HG02840 (cell line): ENCODE data around the gene DHX34.
"Not testable (repeated sequence)": the region's sequence is repeated elsewhere in the genome, so short reads cannot be mapped to it uniquely, and the experiment has no call there.

Experiments
- ATAC-seq: cut with Tn5 transposase; IDR thresholded peaks from one replicate; pipeline ENCODE4 v1.9.1; 2021; ENCODE audit warnings: mild to moderate bottlenecking, moderate library complexity, moderate number of reproducible peaks; ENCODE audit not compliant: unreplicated experiment, low FRiP score

The DHX34 gene

DNA sequence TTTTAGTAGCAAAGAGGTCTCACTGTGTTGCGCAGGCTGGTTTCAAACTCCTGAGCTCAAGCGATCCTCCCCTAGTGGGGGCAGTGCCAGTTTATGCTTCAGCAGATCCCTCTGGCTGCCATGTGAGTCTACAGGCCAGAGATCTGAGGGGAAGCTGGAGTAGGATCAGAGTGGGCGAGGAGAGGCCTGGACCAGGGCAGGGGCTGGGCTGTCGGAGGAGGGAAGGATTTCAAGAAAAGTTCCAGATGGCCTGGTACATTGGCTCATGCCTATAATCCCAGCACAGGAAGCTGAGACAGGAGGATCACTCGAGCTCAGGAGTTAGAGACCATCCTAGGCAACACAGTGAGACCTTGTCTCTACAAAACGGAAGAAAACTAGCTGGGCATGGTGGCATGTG lies 9.8 kb downstream of the DHX34 start:
- no peak for ATAC-seq

DNA sequence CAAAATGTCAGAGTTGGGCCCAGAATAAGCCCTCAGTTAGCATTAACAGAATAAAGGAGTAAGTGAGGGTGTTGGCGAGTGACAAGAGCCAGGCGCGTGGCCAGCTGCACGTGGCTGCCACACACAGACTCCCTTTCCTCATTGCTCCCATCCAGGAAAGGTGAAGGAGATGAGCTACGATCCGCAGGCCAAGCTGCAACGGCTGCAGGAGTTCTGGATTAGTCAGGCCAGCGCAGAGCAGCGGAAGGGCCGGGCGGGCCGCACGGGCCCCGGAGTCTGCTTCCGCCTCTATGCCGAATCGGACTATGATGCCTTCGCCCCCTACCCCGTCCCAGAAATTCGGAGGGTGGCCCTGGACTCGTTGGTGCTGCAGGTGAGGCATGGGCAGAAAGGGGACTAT lies 13.2 kb downstream of the DHX34 start:
- ATAC-seq, result no peak

DNA sequence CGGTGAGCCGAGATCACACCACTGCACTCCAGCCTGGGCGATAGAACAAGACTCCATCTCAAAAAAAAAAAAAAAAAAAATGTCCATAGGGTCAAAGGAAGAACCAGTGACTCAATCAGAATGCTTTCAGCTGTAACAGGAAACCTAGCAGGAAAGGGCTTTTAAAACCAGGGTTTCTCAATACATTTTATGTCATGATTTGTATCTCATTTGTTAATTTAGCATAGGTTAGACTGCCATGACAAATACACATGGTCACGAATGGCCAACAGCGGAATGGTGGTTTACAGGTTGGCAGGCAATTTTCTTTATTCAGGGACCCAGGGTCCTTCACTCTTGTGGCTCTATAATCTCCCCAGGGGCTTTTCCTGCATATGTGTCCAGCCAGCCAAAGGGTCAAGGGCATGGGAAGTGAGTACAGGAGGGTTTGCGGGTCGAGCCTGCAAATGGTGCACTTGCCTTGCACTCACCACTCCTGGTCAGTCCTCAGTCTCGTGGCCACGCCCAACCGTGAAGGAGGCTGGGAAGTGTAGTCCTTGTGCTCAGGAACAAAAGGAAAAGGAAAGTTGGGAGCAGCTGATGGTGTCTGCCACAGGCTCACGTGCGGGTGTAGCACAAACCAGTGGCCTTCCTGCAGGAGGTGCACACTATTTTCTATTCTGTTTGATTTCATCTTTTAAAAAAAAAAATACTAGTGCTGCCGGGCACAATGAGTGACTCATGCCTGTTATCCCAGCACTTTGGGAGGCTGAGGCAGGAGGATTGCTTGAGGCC lies 14.8 kb downstream of the DHX34 start:
- ATAC-seq, result no peak

DNA sequence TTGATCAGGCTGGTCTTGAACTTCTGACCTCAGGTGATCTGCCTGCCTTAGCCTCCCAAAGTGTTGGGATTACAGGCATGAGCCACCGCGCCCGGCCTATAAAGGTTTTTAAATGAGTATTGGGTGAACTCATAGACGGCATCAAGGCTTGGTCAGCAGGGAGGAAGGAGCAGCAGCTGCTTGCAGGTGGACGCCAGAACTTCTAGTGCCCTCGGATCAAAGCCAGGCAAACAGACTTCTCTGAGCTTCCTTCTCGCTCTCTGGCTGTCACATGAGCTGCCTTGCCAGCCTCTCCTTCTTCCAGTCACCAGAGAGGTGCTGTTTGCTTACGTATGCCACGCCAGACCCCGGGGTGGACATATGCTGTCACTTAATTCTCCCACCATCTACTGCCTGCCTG lies 16.3 kb downstream of the DHX34 start:
- ATAC-seq, result not testable (repeated sequence)

DNA sequence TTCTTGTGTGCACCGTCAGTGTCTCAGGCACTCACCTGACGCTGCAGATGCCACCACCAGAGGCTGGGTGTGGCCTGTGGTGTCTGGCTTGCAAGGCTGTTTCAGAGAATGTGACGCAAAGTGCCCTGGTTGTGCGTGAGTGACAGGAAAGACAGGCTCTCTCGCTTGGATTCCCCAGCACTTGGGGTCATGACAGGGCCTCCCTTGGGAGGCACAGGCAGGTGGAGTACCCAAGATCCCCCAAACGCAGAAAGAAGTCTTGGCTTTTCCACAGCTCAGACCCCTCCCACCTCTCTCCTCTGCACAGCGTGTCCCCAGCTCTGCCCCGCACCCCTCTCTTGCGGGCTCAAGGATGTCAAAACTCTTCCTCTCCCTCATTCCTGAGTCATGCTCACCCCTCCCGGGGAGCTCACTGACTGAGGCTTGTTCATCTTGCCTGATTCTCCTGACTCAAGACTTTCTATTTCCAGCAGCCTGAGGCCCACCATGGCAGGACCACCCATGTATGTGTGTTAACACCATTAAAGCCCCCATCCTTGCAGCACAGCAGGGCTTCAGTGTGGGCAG lies 21.0 kb downstream of the DHX34 start:
- ATAC-seq, result no peak

DNA sequence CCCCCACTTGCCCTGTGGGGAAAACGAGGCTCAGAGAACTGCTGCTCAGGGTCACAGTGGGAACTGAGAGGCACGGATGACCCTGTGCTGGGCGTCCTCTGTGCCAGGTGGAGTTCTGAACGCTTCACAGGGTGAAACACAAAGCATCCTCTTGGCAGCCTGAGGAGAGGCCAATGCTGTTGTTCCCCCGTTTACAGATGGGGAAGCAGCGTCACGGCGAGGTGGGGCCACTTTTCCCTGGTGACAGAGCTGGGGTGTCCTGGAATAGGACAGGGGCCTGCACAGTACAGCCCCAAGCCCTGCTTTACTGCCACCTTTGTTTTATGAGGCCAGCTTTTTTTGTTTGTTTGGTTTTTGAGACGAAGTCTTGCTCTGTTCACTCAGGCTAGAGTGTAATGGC lies 22.1 kb downstream of the DHX34 start:
- no peak for ATAC-seq

DNA sequence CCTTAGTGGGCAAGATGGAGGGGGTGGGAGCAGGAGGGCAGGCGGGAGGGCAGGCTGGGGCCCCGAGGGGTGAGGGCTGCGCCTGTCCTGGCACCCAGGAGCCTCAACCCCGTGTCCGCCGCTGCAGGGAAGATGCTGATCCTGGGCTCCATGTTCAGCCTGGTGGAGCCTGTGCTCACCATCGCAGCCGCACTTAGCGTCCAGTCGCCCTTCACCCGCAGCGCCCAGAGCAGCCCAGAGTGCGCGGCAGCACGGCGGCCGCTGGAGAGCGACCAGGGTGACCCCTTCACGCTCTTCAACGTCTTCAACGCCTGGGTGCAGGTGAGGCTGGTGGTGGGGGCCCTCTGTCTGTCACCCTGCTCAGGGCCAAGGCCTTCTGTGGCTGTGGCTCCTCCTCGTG lies 23.5 kb downstream of the DHX34 start:
- no peak for ATAC-seq

DNA sequence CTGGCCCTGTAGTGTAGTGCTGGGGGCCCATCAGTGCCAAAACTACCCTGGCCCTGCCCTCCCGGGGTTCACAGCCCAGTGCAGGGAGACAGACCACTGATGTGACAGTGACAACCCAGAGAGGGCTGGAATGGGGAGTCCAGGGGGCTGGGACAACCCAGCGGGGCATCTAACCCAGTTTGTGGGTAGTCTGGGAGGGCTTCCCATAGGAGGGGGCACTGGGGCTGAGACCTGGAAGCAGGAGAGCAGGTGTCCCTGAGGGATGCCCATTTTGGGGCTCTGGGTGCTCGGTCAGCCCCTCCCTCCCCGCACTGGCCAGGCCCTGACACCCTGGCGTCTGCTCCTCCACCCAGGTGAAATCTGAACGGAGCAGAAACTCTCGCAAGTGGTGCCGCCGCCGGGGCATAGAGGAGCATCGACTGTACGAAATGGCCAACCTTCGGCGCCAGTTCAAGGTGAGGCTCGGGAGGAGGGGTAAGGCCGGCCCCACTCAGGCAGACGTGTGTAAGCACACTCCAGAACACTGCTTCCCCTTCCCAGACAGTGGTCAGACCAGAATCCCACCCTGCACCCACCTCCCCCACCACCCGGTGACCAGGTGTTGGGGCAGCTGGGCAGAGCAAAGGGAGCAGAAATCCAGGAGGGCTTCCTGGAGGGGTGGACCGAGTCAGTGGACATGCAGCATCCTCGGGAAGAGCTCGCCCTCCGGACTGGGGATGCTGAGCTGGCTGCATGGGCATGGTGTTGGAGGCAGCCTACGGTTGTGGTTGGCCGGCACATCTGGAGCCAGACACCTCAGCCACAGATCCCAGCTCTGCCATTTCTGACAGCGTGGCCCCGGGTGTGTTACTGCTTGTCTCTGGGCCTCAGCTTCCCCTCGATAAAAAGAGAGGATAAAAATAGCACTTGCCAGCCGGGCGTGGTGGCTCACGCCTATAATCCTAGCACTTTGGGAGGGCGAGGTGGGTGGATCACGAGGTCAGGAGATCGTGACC lies 24.4 kb downstream of the DHX34 start:
- no peak for ATAC-seq

DNA sequence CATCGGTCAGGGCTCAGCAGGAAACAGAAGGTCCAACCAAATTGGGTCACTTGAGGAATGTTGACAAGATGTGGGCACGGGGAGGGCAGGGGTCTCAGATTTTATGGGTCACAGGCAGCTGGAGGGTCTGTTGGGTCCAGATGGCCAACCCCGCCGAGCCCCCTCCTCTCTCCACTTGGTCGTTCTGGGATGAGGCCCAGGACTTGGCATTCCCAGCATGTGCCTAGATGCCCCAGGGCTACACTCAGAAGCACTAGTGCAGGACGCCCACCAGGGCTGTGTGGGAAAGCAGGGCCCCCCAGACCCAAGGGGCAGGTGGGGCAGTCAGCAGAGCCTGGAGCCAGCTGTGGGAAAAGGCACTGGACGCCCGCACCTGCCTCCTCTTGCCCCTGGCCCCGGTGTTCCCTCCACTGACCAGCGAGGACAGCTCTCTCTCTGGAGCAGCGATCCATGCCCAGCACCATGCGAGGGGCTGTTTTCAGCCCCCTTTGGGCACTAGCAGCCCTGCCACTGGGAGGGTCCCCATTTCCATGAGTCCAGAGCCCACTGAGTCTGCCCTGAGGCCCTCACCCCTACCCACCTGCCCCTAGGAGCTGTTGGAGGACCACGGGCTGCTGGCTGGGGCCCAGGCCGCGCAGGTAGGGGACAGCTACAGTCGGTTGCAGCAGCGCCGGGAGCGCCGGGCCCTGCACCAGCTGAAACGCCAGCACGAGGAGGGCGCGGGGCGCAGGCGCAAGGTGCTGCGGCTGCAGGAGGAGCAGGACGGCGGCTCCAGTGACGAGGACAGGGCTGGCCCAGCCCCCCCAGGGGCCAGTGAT lies 26.0 kb downstream of the DHX34 start:
- ATAC-seq, result no peak

DNA sequence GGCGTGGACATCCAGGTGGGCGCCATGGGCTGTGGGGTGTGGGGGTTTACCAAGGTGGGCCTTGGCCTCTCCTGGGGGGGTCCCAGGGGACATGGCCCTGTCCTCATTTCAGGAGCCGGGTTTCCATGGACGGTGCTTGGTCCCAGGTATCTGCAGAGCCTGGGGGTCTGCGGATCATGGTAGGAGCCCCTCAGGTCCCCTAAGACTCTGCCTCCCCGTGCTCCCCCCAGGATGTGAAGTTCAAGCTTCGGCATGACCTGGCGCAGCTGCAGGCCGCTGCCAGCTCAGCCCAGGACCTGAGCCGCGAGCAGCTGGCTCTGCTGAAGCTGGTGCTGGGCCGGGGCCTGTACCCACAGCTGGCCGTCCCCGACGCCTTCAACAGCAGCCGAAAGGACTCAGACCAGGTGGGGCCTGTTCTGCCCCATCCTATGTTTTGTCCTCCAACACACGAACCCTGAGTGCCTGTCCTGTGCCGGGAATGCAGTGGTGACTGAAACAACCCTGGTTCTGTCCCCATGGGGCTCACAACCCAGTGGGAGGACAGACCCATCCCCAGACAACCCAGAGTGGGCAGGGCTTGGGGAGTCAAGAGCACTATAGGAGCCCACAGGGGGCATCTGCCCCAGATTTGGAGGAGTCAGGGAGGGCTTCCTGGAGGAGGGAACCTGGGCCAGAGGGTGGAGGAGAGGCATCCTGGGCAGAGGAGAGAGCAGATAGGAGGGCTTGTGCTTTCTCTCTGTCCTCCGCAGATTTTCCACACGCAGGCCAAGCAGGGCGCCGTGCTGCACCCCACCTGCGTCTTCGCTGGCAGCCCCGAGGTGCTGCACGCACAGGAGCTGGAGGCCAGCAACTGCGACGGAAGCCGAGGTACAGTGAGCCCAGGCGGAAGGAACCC lies 26.8 kb downstream of the DHX34 start:
- no peak for ATAC-seq

DNA sequence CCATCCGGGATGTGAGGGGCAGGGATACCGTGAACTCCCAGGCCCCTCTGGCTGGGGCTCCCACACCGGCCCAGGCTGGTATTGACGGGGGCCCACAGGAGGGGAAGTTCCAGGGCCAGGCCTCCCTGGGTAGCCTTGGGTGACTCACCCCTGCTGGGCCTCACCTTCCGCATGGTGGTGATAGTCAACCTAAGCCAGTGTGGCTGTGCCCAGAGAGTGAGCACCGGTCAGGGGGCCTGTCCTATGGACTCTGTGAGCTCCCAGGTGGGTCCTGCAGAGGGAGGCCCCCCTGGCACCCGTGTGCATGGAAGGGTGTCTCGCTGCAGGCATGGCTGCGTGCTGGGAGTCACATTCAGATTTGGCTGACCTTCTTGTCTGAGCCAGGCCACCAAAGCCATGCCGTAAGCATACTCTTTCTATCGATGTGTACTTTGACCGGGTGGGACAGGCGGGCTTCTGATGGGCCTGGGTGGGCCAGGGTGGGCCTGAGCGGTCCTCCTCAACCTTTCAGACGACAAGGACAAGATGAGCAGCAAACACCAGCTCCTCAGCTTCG lies 27.6 kb downstream of the DHX34 start:
- no peak for ATAC-seq

DNA sequence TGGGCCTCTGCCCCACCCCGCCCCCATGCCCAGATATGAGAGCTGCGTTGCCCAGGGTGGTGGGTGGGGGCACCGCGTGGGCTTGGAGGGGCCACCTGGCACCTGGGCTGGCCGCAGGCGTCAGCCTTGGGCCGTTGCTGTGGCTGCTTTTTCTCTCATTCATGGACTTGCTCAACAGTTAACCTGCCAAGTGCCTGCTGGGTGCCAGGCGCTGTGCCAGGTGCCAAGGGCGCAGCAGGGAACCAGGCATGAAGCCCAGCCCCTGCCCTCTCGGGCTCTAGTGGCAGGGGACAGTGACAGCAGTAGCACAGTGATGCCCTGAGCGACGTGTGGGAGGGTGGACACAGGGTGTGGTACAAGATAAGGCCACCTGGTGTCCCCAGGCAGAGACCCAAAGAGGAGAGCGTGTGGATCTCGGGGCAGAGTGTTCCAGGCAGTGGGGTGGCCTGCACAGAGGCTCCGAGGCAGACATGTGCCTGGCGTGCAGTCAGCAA lies 28.1 kb downstream of the DHX34 start:
- no peak for ATAC-seq

DNA sequence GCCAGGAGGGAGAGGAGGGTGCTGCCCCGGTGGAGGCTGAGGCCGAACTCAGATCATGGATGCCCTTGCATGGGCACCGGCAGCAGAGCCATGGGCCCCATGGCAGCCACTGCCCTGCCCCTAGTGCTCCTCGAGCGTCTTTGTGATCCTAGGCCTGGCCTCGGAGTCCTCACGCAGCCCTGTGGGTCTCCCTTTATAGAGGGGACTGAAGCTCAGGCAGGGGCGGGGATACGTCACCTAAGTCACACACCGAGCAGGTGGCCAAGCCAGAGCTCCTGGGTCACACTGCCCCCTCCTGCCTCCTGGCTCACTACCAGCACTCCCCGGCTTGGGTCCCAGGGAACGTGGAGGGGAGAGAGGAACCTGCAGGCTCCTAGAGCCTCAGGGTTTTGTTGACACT lies 28.7 kb downstream of the DHX34 start:
- ATAC-seq, result no peak

DNA sequence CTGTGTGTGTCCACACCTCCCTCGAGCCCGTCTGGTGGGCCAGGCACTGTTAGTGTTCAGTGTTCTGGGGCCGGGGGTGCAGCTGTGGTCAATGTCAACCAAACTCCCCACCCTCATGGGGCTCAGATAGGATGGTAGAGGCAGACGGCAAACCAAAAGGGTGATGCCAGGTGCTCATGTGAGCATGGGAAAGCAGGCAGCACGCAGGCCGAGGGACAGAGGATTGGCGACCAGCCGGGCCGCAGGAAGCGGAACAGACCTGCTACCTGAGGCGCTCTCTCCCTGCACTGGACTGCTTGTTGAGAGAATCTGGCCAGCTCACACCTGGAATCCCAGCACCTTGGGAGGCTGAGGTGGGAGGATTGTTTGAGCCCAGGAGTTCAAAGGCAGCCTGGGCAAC lies 29.1 kb downstream of the DHX34 start:
- no peak for ATAC-seq

DNA sequence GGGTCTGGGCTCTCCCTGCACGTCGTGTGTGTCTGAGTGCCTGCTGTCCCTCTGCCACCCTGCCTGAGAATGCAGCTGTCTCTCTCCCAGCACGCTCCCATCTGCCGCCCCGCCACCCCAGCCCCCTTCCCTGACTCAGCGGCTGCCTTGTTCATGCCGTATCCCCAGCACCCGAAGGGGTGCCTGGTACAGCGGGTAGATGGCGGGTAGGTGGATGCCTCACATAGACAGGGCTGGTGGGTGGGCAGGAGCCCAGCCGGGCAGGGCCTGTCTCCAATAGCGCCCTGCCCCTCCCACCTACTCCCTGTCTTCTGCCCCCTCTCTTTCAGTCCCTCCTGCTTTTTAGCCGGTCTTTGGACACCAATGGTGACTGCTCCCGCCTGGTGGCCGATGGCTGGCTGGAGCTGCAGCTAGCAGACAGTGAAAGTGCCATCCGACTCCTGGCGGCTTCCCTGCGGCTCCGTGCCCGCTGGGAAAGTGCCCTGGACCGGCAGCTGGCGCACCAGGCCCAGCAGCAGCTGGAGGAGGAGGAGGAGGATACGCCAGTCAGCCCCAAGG lies 30.3 kb downstream of the DHX34 start:
- no peak for ATAC-seq

DNA sequence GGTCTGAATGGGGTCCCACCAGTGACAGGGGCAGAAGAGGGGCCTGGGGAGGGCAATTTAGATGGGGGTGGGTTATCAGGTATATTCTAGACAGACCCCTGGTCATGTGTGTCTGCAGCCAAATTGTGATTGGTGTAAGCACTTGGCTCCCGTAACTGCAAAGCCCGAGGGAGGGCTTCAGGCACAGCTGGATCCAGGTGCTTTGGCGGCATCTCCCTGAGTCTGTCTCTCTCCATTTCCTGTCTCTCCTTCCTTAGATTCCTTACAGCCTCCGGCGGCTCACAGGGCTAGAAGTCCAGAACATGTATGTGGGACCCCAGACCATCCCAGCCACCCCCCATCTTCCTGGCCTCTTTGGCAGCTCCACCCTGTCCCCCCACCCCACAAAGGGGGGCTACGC lies 31.4 kb downstream of the DHX34 start:
- ATAC-seq, result no peak

DNA sequence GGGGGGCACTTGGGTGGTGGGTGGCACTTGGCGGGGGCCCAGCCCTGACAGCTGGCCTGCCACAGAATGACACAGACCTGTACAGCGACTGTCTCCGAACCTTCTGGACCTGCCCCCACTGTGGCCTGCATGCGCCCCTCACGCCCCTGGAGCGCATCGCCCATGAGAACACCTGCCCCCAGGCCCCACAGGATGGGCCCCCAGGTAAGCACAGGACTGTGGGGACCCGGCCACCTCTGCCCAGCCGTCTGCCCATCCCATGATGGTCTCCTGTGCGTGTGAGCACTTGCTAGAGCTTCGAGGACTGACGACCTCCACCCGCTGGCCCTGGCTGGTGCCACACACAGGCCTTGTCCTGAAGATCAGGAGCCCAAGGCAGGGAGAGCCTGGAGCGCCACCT lies 32.0 kb downstream of the DHX34 start:
- no peak for ATAC-seq

DNA sequence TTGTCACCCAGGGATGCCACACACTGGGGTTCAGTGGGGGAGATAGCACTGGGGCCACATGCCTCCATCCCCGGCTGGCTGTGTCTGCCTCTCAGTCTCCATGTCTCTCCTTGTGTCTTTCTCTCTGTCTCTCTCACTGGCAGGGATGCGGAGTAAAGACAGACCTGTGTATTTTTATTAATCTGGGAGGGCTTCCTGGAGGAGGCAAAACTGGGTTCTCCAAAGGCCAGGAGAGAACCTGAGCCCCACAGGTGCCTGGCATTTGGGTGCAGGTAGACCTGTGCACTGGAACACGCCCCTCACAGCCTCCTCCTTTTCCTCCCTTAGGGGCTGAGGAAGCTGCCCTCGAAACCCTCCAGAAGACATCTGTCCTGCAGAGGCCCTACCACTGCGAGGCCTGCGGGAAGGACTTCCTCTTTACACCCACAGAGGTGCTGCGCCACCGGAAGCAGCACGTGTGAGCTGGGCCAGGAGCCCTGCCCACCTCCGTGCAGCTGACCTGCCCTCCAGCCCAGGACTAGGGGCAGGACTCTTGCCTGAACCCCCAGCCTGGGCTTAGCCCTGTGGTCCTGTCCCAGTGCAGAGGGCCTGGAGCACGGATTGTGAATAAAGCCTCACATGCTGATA lies 32.7 kb downstream of the DHX34 start:
- no peak for ATAC-seq
